Cortex of kidney (tissue), 1 donor: Measurements from ENCODE around the gene BCL2L14.

Source experiments
- DNase-seq: peaks from one replicate; lab custom pipeline; 2025; lab: John Stamatoyannopoulos, UW

BCL2L14 gene

DNA sequence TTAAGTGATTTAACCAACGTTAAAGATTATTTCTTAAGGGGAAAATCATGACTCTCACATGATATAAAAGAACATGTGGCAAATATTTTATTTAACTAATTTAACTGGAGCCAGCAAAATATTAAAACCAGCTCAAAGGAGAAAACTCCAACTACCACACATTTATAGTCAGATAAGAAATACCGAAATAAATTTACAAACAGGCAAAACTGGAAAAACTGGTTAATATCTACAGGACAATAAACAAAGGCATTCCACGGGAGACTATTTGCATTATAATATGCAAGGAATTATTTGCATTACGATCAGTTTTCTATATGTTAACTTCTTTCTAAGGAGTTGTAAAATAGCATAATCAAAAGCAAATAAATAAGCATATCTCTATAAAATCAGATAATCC, 13.8 kb upstream of the BCL2L14 start:
- no peak for DNase-seq

DNA sequence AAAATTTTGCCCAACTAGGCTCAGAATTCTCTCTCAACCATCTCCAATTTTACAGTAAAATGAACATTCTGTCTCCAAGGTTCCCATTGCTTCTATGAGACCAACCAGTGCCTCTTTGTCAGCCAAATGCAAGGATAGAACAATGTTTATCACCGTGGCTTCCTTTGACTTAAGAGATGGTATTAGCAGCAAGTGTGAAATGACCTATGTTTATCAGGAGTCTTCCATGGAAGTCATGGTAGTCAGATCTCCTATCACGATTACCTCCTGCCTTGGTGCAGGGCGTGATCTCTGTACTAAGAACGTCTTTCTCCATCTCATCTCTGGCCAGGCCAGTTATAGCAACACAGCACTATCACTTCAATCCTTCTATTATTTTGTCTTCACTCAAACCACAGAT, 6.1 kb upstream of the BCL2L14 start:
- no peak for DNase-seq

DNA sequence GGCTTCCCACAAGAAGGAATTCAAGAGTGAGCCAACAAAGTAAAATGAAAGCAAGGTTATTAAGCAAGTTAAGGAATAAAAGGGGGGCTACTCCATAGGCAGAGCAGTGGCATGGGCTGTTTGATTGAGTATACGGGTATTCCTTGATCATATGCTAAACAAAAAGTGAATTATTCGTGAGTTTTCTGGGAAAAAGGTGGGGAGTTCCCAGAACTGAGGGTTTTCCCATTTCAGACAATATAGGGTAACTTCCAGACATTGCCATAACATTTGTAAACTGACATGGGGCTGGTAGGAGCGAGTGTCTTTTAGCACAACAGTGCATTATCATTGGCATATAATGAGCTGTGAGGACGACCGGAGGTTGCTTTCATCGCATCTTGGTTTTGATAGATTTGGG, 2.0 kb upstream of the BCL2L14 start:
- DNase-seq: no peak

DNA sequence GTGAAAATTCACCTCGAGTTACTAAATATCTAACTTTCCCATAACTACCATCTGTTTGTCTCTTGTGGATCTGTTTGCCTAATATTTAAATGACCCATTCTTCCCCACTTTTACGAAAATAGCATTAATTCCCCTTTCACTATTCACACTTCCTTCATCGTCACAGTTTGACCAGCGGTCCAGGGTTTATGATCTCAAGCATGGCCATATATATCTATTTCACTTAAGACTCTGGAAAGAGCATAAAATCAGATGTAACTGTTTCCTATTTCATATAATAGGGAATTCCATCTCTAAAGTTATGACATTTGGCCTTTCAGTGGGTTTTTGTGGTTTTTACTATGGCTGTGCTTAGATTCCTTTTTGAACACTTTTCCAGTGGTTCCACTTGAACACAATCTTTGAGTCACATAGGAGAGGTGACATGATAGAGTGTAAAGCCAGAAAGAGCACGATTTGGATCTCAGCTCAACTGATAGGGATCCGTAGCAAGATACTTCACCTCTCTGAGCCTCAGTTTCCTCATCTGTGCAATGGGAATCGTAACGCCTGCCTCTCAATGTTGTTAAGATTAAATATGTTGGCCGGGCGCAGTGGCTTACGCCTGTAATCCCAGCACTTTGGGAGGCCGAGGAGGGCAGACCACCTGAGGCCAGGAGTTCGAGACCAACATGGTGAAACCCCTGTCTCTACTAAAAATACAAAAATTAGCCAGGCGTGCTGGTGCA, 754 bp upstream of the BCL2L14 start:
- no peak for DNase-seq

DNA sequence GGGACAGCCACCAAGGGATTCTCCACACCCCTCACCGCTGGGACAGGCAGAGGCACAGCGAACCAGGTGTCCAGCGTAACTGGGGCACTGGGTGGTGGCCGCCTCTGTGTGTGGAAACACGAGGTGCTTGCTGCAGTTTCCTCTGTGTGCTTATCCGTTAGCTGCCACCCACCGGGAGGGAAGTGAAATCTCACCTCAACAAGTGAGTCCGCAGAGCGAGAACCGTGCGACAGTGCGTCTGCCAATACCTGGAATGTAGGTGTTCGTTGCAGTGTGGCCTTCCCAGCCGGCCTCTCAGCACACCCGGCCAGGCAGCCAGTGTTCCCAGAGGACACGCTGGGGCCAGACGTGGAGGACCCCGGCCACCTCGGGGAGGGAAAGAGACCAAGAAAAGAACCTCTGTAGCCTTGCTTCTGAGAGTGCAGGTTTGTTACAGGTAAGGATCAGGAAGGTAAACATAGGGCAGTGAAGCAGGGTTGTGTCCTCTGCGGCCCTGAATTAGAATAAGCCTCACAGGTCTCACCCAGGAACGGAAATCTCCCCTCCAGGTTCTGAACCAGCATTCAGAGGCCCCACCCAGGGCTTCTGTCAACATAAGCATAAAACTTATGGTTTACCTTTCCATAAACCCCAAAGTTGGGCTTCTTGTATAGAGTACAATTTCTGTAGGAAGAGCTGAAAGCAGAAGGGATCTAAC, 1.5 kb downstream of the BCL2L14 start:
- DNase-seq: no peak

DNA sequence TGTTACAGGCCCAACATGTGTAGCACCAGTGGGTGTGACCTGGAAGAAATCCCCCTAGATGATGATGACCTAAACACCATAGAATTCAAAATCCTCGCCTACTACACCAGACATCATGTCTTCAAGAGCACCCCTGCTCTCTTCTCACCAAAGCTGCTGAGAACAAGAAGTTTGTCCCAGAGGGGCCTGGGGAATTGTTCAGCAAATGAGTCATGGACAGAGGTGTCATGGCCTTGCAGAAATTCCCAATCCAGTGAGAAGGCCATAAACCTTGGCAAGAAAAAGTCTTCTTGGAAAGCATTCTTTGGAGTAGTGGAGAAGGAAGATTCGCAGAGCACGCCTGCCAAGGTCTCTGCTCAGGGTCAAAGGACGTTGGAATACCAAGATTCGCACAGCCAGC, 8.6 kb downstream of the BCL2L14 start:
- no peak for DNase-seq

DNA sequence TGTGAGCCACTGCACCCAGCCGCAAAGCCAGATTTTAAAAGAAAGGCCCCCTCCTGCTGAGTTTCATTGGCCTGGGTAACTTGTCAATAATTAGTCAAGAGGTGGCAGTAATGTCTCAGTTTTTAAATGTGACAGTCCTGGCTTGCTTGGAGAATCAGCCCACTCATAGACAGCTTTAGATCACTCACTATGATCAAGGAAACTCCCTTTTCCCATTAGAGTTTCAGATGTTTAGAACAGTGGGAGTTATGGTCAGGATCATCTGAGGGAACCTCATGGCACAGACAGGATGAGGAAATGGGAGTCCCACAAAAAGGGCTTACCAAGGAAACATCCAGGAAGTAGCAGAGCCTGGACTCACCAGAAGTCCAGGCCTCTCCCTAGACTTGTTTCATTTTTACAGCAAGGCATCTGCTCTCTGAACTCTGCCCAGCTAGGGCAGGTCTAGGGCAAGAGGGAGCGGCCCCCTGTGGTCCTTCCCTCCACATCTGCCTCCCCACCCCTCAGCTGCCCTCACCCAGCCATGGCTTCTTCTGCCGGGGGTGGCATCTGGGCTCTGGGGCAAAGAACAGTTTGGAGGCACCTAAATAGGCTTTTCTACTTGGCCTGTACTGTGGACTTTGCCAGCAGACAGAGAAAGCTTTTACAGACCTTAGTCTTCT, 11.2 kb downstream of the BCL2L14 start:
- DNase-seq: no peak

DNA sequence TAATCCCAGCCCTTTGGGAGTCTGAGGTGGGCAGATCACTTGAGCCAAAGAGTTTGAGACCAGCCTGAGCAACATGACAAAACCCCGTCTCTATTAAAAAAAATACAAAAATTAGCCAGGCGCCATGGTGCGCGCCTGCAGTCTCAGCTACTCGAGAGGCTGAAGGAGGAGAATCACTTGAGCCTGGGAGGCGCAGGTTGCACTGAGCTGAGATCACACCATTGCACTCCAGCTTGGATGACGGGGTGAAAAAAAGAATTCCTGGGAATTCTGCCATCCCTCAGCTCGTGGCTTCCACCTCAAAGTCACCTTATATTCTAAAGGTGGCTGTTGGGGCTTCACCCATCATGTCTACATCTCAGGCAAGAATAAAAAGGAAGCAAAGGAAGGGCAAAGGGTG, 12.9 kb downstream of the BCL2L14 start:
- DNase-seq: no peak

DNA sequence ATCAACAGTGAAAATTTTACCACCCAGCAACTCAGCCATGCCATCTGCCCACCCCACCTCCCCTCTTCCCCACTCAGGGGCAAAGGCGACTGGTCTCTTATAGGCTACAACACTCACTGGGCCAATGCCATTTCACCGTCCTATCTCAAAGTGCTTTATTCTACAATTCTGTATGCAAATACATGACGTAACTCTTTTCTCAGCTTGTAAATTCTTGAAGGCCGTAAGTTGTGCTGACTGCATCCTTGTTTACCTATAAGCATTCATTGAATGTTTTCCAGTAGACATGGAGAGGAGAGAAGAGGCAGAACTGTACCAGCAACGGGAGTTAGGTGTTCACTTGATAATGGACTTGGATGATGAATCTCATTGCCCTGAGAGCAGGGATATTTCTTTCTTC, 15.6 kb downstream of the BCL2L14 start:
- DNase-seq: no peak

DNA sequence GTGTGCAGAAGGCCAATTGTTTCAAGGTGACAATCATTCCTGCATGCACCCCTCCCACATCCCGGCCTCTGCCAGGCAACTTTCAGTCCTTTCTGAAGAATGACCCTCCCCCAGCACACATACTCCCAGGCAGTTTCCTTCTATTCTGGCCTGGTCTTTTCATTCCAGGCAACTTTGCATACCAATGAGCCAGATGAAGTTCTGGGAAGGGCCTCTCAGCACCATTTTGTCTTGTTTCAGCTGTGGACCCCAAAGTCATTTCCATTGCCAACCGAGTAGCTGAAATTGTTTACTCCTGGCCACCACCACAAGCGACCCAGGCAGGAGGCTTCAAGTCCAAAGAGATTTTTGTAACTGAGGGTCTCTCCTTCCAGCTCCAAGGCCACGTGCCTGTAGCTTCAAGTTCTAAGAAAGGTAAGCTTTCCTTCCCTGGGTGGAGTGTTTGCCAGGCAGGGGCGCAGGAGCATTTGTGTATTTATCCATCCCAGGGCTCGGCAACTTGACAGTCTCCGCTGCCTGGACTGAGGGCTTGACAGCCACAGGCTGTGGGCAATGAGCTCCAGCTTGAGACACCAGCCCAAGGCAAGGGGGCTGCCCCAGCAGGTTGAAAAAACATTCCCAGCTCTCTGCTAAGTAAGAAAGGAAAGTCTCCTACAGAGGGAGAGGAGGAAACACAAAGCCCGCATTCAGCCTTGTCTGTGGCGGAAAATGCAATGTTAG, 16.4 kb downstream of the BCL2L14 start:
- DNase-seq: no peak

DNA sequence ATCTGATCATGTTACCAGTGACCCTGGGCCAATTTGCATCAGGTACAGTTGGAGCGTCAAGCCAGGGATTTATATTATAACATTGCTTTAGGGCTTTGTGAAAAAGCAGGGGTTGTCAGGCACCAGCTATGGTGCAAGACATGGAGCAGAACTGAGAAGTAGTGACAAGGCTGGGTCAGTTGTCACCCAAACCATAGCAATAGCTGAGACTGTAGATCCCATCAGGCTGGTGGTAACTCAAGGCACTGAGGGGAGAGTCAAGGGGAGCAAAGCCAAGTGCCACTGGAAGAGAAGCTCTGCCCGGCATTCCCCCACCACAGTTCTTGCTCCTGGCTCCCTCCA, 16.9 kb downstream of the BCL2L14 start:
- no peak for DNase-seq

DNA sequence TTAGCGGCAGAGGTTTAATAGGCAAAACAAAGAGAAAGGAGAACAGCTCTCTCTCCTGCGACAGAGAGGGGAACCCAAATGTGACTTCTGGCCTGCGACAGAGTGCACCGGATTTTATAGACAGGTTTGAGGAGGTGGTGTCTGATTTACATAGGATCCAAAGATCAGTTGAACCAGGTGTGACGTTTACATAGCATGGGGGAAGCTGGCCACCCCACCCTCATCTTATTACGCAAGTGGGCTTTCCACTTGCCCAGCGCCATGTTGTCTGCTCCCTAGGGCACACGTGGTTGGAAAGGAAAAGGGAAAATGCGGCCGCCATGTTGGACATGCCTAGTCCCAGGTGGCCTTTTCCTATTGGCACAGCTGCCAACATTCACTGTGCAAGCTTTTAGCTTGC, 17.4 kb downstream of the BCL2L14 start:
- DNase-seq: no peak

DNA sequence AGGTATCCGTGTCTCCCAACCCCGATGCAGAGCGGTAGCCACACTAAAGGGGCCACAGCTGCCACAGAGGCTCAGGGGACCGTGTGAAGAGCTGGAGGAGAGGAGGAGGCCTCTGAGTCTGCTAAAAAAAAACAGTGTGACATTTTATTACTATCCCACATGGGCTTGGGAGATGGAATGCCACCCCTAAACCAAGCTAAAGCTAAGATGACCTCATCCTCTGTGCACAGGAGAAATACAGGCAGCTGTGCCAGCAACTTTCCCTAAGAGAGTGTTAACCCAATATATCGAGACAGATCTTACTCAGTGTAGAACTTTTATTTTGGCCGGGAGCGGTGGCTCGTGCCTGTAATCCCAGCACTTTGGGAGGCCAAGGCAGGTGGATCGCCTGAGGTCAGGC, 18.0 kb downstream of the BCL2L14 start:
- DNase-seq: no peak

DNA sequence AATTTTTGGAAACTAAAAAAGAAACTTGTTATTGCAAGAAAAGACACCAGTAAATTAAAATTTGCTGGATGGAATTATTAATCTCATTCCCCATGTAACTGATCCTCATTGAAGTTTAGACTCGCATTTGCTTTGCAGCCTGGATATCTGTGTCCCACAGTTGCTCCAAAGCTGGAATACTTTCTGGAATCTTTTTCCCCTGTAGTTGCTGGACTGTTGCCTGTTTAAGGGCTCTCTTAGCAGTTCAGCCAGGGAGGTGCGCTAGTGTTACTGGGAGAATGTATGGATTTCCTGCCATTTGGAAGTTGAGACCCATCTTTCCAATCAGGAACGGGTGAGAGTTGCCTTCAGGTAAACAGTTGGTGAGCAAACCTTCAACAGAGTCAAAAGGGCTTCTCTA, 20.3 kb downstream of the BCL2L14 start:
- no peak for DNase-seq

DNA sequence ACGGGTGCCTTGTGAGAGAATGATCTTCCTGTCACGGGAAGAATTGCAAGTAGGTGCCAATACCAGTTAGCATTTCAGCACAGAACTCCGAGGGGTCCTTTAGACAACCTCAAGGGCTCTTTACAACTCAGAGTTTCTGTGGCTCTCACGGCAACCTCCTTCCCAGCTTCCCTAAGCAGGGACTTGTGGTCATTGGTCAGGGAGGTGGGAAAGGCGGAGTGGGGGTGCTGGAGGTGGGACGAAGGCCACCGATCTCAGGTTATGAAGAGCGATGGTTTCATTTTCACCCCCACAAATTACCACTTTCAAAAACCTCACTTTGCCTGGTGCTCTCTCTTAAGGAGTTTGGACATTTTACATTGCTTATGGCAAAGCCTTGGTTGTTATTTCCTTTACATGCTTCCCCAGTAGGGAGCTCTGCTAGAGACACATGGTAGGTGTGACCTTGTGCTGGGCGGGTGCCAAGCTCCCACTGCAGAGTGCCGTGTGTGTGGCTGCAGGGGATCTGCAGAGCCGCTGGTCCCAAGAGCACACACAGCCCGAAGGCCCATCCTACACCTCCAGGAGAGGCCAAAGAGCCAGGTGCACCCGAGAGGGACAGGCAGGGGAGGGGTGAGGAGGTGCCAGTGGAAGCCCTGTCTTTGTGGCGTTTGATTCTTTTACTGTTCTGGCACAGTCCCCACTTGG, 21.4 kb downstream of the BCL2L14 start:
- DNase-seq: no peak

DNA sequence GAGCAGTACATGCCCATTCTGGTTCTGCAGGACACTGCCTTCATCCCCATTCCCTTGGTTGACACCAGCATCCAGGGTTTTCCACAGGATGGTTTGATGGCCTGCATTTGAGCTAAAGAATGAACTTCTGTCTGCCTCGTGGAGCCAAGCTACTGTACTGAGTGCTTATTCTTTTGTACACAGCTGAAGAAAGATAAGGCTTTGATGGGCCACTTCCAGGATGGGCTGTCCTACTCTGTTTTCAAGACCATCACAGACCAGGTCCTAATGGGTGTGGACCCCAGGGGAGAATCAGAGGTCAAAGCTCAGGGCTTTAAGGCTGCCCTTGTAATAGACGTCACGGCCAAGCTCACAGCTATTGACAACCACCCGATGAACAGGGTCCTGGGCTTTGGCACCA, 23.7 kb downstream of the BCL2L14 start:
- DNase-seq: no peak

DNA sequence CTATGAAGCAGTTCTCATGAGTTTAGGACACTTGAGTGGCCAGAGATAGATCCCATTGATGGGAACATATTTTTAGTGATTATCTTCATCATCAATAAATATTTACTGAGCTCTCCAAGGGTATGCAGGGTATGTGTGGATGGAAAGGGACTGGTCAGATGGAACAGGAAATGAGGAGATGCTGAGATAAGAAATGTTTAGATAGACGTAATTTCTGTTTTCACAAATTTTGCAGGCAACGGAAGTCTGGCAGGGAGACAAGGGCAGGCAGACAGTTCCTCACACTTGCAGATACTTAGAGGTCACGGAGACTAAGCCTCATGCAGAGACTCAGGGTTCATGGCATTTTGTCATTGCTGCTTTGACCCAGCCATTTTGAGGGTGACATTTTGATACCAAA, 24.3 kb downstream of the BCL2L14 start:
- no peak for DNase-seq

DNA sequence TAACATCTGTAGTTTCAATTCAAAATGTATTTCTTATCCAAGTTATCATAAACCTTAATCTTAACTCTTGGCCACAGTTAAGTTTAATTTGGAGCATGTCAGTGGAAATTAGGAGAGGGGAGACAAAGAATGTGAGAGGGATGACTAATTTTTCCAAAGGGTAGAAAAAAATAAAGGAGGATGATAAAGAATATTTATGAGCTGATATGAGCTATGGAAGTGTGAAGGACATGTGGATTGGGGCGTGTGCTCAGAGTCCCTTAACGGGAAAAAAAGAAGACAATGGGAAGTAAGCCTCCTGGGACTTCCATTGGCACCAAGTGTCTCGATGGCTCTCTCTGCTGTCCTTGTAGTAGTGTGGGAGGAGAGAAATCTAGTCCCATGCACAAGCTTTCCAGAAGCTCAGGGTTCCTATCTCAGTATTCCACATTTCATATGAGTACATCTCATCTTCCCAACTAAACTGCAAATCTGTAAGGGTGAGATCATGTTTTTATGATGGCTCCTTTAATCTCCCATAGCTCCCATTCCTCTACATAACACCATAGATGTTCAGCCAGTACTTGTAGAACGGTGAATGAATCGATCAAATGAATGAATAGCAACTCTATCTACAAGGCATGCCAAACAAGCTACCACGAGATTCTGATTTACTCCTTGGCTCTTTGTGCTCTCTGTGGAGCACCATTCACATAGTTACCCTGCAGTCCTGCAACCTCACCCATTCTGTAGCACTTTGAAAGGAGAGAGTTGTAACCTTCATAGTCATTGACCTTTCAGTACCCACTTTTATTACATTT, 27.4 kb downstream of the BCL2L14 start:
- DNase-seq: no peak

DNA sequence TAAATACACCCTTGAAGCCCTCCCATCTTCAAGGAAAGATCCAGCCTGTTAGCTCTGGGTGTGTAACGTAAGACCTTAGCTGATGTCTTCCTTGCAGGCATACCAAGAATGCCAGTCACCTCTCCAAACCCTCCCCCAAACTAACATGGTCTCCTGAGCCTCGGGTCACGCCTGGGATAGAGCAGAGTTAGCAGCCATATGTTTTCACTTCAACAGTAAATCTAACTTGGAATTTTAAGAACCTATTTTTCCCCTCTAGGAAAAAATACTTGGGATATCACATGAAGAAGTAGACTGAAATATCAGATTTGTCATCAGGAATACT, 27.9 kb downstream of the BCL2L14 start:
- DNase-seq: no peak

DNA sequence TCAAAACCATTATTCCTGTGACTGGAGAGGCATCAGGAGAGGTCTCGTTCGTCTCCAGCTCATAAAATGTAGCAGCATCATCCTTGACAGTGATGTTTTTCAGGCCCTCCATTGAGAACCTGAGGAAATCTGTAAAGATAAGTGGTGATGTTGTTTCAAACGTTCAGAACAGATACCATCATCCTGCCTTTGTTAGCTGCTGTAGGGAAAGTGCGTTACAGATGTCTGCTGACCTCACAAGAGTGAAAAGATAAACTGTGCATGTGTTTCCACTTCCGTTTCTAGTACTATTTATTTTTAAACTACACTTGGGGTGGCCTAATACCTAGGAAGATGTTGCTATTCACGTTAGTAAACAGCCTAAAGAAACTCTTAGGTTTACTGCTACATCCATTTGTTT, 28.4 kb downstream of the BCL2L14 start:
- no peak for DNase-seq

DNA sequence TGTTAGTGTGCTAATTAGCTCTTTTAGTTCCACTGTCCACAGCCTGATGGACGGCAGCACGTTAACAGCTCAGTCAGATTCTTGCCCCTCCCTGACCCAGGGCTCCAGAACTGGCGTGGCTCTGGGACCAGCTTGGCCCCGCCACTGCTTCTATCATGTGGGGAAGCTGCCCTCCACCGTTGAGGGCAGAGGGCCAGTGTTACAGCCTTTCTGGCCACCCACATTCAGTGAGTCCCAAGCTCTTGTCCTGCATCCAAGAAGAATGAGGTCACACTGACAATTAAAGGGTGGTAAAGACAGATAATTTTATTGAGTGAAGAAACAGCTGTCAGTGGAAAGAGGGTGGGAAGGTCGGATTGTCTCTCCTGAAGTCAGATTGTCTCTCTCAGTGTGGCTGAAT, 36.9 kb downstream of the BCL2L14 start:
- no peak for DNase-seq
